ENCODE data around the gene POMGNT1. TPM values are rescaled to one million over a fixed set of nuclear protein-coding genes. Genes with fewer than 3 reads are reported as not detected.

The POMGNT1 gene
- total RNA-seq = 56.9 and 85.1 TPM in 2 replicates

DNA sequence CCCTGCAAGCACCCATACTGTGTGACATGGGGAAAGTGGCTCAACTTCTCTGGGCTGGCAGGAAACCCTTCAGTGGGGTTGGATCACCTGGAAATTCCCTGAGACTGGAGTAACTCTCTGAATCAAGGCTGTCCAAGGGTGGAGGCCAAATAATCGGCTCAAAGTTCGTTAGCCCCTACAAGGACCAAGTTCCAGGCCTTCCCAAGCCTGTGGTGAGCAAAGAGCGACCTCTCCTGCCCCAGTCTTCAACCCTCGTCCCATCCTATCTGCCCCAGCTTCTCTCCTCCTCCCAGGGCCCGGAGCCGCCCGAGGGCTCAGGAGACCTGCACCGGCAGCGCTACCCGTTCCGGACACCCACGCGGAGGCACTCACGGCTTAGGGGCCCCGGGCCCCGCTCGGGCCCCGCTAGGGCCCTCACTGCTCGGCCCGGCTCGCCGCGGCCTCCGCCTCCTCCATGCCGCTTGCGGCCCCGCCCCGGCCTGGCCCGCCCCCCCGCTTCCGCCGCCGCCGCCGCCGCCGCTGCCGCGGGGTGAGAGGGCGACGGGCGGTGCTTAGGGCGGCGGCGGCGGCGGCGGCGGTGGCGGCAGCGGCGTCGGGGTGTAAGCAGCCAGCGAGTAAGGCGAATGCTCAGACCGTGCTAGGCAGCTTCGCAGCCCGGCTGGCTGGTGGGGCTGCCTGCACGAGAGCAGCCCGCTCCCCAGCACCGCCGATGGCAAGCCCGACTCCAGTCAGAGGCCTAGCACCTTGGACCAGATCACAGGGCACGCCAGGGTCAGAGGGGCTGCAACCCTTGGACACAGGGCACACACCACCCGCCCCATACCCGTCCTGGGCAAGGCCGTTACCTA, at the start of gene POMGNT1:
Gene POMGNT1 (minus strand): TSS at position 471 of the 848 bp plus-strand sequence. CDS start 613 bp downstream, outside the sequence.

DNA sequence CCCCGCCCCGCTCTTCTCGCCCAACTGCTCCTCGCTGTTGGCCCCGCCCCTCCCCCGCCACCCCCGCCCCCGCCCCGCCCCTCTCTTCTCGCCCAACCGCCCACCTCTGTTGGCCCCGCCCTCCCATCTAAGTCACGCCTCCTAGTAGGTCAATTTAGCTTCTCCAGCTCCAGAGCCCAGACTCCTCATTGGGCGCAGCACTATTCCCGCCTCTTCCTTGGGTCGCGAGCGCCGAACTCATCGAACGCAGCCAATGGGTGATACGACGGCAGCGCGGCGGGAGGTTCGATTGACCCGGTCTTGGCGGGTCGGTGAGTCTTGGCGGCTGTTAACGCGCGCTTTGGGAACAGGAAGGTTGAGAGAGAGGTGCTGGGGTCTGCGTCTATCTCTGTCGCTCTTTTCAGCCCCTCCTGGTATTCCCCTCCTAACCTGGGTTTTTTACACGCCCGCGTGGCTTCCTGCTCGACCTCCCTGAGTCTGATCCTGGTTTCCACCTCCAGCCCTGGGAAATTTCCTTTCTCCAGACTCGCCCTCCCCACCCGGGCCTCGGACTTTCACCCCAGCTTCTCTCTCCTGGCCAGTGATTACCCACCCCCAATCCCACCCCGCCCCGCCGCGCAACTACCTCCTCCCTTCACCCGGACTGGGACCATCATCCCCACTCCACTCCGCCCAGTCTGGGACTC, 49.3 kb upstream of the POMGNT1 start, which contains the start of gene RAD54L:
Gene RAD54L (plus strand): TSS at position 328 of the 686 bp plus-strand sequence. CDS start 643 bp downstream, outside the sequence.

DNA sequence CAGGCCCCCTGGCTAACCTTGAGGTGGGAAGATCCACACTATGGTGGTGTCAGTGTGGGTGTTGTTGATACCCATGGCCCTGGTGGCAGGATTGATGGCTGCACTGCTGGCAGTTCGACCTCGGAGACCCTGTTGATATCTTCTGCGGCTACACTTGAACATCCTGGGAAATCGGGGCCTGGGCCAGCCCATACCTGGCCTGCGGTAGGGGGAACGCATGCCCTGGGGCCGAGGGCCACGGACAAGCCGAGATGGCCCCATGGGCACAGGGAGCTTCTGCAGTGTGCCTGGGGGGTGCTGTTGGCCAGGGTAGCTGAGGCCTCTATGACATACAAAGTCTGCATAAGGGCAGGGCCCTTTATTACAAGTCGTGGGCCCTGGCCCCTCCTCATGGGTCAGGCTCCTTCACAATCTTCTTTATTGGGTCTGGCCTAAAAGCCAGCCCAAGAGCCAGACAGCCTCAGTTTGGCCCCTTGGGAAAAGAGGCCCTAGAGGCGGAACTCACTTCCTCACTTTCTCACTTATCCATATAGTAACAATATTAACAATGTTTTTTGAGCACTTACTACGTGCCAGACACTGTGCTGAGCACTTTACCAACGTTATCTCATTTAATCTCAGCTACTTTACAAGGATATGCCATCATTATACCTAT, 21.9 kb downstream of the POMGNT1 start, which contains the start of gene P3R3URF:
Gene P3R3URF (minus strand): TSS at position 278 of the 655 bp plus-strand sequence. CDS start 17 bp downstream, at position 261.

DNA sequence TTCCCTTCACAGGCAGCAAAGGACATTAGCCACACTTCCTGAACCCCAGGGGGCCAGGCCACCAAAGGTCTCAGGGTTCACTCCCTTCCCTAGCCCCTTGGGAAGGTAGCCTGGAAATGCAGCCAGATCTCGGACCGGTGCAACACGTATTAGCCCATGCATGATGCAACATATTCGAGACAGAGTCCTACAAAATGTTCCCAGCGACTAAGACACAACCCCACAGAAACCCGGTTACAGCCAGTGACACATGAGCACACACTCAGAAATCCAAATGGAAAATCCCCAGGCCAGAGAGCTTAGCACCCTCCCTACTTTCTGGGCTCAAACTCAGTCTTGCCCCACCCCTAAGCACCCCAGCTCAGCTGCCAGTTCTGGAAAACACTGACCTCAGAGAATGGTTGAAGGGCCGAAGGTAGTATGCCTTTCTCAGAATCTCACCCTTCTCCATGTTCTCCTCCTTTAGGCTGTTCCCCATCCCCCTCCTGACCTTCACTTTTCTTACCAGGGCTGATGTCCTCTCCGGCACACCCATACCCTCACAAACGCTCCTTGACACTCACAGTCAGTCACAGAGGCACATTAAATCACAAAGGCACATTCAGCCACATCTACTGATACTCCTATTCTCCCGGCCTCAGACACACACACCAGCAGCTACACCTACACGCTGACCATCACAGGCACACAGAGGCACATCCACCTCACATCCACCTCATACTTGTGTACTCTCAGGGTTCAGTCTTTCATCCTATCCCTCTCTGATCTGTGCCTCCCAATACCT, 23.6 kb downstream of the POMGNT1 start, which contains the start of gene TSPAN1:
Gene TSPAN1 (plus strand): TSS at position 640 of the 784 bp plus-strand sequence. CDS start 6,021 bp downstream, outside the sequence.

Small RNAs within 50 kb of the gene (small RNA-seq; reads per million reads assigned to genes)
- gene AL672043.1 = not detected

Other genes starting within 250 kb of the POMGNT1 start
- gene PIK3R3, start 65.8 kb downstream of the POMGNT1 start, total RNA-seq = 11.4 and 11.5 TPM in 2 replicates
- 2.0 and 8.6 TPM in 2 replicates for gene TSPAN1, start 23.3 kb downstream of the POMGNT1 start, total RNA-seq
- not detected in 2 replicates for gene P3R3URF, start 21.9 kb downstream of the POMGNT1 start, total RNA-seq
- gene LURAP1, start 4.9 kb upstream of the POMGNT1 start, total RNA-seq = 1.4 and 2.4 TPM in 2 replicates
- 3.1 and 3.3 TPM in 2 replicates for gene RAD54L, start 49.3 kb upstream of the POMGNT1 start, total RNA-seq
- 167 and 184 TPM in 2 replicates for gene LRRC41, start 105.2 kb upstream of the POMGNT1 start, total RNA-seq
- 239 and 344 TPM in 2 replicates for gene UQCRH, start 105.3 kb upstream of the POMGNT1 start, total RNA-seq
- 20.0 and 26.6 TPM in 2 replicates for gene NSUN4, start 142.4 kb upstream of the POMGNT1 start, total RNA-seq
- 10.5 and 15.3 TPM in 2 replicates for gene FAAH, start 195.9 kb upstream of the POMGNT1 start, total RNA-seq

All from placental epithelial cell (primary cell).